Amniotic epithelial cell (primary cell): ENCODE measurements around the gene TTF2.
"Not testable (repeated sequence)": the region's sequence is repeated elsewhere in the genome, so short reads cannot be mapped to it uniquely, and the experiment has no call there.

ENCODE experiments used
- DNase-seq: peaks from one replicate; pipeline ENCODE4 v3.0.0-alpha.2; 2010; ENCODE audit warnings: low read depth

The TTF2 gene

DNA sequence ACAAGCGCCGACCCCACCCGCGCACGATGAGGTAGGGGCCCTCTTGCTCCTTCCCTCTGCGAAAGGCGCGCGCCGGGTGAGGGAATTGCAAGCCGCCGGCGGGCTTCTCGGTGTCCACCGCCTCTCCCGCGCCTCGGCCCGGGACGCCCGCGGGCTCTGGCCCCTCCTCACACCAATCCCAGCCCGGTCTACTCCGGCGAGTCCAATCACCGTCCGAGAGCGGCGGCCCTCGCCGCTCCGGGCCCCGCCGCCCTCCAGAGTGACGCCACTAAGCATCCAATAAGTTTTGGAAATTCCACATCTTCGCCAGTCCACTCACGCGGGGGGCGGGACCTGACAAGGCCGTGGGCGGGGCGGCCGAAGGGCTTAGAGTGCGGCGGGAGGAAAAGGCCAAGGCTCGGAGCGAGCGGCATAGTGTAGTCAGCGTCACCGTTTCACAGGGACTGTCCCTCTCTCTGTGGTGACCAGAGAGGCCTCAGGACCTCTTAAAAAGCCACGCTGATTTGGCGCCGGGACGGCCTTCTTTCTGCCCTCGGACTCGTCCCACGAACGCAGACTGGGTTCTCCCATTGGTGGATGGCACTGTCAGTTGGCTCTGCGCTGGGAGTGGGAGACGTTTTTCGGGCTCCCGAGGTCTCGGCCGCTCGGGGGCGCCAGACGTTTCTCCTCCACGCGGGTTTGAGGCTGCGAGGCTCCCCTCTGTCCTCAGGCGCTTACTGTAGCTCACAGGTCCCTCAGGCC is 61.6 kb downstream of the TTF2 start, which contains the start of gene TRIM45:
Gene TRIM45 (minus strand): TSS at position 161 of the 741 bp plus-strand sequence. CDS start 548 bp downstream, outside the sequence.
- peak; percentile 95 for DNase-seq

GRCh38 chr1:117122330-117123025 is 62.4 kb downstream of the TTF2 start:
- DNase-seq: no peak

DNA sequence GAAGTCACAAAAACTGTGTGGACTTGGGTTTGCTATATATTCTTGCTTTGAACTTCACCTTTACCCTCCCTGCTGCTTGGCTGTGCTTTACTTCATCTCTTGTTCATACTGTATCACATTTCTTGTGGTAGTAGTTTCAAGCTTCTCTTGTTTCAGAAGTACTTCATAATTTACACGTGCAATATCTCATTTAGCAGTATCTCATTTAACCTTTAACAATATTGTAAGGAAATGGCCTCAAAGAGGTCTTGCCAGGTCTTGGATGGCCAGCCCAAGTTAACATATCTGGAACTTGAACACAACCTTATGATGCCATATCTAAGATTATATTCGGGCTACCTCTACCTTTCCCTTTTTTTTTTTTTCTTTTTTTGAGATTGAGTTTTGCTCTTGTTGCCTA is 63.1 kb downstream of the TTF2 start:
- no peak for DNase-seq

DNA sequence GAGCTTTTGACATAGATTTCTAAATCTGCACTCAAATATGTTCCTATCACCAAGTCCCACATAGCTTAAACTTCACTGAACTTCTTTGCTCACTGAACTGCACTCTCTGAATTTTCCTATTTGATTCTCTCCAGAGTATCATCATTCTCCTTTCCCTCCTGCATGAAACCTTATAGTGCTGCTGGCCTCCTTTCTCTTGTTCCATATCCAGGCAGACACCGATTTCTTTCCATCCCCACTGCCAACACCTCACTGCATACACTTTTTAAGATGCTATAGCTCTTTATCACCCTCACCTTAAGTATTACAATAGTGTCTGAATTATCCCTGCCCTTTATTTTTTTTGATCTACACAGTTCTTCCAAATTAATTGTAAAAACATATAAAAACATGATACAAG is 64.5 kb downstream of the TTF2 start:
- no peak for DNase-seq

GRCh38 chr1:117127795-117128194 is 67.7 kb downstream of the TTF2 start:
- peak; percentile 24 for DNase-seq

DNA sequence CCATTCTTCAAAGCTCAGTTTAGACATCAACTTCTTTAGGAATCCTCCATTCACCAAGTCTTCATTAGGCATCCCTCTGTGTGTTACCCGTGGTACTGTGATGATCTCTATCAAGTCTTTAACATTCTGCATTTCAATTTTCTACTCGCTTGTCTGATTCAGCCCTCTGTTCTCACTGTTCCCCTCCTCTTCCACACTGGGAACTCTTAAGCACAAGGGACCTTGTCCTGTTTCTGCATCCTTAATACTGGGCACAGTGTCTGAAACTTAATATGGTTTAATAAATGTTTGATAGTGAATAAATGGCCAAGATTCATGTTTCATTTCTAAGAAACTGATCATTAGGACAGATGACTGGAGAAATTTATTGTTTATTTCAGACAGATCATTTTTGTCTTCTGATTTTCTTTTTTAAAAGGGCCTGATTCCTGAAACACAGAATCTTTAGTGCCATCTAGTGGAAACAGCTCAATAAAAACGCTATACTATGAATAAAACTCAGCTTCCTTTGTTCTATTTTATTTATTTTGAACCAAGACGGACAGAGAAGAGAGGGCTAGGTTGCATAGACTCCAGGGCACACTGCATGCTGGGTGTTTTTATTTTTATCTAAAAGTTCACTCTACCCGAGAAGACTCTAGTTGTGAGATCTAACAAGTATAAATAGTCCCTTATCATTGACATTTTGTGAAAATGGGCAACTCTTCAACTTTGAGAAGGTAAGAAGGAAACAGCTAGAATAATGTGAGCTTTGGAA is 68.4 kb downstream of the TTF2 start:
- DNase-seq: peak; percentile 51

- no peak for DNase-seq
Observed at GRCh38 chr1:117130526-117130925, 70.4 kb downstream of the TTF2 start.

- DNase-seq: no peak
Observed at GRCh38 chr1:117135329-117135728, 75.2 kb downstream of the TTF2 start.

DNA sequence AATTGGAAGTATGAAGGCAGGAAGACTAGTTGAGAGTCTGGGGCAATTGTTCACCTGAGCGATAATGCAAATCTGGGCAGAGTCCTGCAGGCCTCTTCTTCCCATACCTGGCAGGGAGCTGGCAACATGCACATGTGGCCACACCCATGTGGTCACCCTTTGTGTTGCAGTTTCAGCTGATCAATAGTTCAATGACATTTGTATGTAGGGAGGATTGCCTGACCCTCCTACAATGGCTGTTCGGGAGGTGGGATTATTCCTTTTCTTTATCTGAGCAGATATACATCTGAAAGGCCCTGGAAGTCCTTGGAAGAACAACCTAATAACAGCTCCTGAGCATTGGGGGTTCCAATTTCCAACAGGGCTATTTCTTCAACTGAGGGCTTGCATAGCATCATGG is 76.6 kb downstream of the TTF2 start:
- DNase-seq: no peak

- DNase-seq: no peak
Observed at GRCh38 chr1:117137281-117137855, 77.2 kb downstream of the TTF2 start.

DNA sequence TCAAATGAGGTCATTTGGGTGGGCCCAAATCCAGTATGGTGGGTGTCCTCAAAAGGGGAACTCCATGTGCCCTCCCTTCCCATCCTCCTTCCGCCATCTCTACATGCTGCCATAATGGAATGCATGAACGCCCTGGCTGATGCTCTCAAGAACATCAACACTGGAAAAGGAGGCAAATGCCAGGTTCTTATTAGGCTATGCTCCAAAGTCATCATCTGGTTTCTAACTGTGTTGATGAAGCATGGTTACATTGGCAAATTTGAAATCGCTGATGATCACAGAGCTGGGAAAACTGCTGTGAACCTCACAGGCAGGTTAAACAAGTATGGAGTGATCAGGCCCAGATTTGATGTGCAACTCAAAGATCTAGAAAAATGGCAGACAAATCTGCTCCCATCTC is 78.0 kb downstream of the TTF2 start:
- DNase-seq: no peak

GRCh38 chr1:117138561-117138960 is 78.4 kb downstream of the TTF2 start:
- no peak for DNase-seq

DNA sequence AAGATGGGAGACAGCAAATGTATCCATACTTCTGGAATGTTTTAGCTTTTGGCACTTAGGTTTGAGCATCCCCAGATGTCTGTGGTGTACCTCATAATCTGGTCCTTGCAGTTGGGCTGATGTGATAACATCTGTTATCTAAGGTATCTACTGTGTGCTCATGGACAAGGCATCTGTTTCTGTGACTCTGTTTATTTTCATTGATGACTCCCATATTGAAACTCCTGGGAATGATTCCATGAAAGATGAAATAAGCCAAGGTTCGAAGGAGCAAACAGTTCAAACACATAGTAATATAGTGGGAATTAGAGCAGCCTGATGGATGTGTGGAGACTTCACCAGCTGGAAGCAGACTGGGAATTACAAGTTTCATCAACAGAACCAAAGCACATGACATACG is 82.1 kb downstream of the TTF2 start:
- DNase-seq: peak; percentile 79

GRCh38 chr1:117143172-117143571 is 83.0 kb downstream of the TTF2 start:
- peak; percentile 41 for DNase-seq

GRCh38 chr1:117143871-117144270 is 83.7 kb downstream of the TTF2 start:
- no peak for DNase-seq

DNA sequence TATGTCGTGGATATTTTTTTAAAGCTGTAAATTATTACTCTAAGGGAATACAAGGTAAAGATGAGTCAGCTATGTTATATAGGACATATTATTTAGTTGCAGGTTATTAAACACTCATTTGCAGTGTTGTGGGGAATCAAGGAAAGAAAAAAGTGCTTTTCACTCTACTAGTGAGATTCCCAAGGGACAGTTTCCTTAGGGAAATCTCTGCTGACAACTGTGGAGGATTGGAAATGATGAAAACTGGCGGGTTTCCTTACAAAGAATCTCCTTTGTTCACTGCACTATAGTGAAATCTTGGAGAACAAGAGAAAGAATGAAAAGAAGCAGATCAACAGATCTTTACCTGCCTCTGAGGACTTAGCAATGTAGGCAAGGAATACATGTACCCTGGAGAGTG is 85.9 kb downstream of the TTF2 start:
- no peak for DNase-seq

DNA sequence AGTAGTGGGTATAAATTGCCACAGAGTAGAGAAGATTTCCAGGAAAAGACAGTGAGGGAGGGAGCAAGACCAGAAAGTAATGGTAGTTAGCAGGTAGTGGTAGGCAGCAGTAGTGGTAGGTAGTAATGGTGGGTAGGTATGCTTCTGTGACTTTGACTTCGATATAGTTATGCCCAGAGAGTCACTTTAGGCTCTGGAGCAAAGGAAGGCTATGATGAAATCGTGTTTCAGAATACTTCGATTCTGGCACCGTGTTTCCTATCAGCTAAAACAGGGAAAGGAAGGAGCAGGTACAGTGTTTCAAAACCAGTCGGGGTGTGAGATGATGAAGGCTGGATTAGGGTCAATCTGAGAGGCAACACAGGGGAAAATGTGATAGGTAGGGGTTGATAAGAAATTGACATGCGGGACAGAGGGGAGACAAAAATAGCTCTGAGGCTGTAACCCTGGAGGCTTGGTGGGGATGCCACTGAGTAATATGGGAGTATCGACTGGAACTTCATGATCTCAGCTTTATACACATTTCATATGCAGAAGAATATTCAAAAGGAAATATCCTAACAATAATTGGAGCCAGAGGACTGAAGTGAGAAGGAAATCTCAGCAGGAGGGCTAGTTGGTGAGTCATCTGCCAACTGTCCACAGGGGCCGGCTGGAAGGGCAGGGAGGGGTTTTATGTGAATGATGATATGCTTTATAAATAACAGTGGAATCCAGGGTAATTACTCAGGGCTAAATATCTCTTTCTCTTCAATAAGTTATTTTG is 86.6 kb downstream of the TTF2 start:
- DNase-seq: peak; percentile 64

- no peak for DNase-seq
Observed at GRCh38 chr1:117147341-117147831, 87.3 kb downstream of the TTF2 start.

DNA sequence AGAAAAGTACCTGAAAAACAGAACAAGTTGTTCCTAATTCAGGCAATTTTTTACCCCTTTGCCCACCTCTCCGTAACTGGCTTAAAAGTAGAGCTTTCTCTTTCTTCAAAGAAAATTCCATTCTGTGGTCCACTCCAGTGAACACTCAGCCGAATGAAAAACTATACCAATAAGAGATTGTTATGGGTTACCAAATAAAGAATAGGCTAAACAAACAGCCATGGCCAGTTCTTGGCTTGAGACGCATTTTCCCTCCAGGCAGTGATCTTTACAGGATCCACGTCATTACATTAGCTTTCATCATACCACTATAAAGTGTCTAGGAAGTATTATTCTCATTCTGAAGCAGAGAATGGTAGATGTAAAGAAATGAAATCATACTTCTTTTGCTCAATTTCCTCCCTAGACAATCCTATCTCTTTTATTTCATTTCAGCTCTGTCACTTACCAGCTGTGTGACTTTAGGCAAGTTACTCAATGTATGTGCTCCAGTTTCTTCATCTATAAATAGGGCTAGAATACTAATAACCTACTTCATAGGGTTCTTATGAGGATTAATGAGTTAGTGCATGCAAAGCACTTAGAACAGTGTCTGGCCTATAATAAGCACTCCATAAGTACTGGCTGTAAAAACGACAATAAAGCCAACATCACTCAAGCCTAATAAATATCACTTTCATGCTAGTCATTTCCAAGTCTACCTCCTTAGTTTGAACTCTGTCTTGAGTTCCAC is 87.9 kb downstream of the TTF2 start:
- no peak for DNase-seq

GRCh38 chr1:117150316-117150715 is 90.2 kb downstream of the TTF2 start:
- DNase-seq: no peak

DNA sequence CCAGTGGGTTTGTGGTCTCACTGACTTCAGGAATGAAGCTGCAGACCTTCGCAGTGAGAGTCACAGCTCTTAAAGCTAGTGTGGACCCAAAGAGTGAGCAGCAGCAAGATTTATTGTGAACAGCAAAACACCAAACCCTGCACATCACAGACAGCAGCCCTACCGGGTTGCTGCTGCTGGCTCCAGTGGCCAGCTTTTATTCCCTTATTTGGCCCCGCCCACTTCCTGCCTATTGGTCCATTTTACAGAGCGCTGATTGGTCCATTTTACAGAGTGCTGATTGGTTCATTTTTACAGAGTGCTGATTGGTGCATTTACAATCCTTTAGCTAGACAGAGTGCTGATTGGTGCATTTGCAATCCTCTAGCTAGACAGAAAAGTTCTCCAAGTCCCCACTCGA is 91.2 kb downstream of the TTF2 start:
- DNase-seq: not testable (repeated sequence)
